Measurements from ENCODE around the gene REP15.
"Not testable (repeated sequence)": the region's sequence is repeated elsewhere in the genome, so short reads cannot be mapped to it uniquely, and the experiment has no call there.

The REP15 gene

GRCh38 chr12:27733791-27734190, 37.5 kb downstream of the REP15 start:
- no peak overlapping the region for H3K4me2 ChIP-seq (ENCODE audit: low read depth, low read length)
- no peak overlapping the region for H3K27ac ChIP-seq (ENCODE audit: low read length)
- no peaks in the 10 kb centered on the region for H3K4me1 ChIP-seq (ENCODE audit: low read length)
- H2AFZ ChIP-seq (ENCODE audit: low read length), result no peak overlapping the region
- H3K36me3 ChIP-seq (replicated peaks; ENCODE audit: insufficient read depth, low read length), result peaks cover 11% of the 10 kb centered on the region; the same call in 1 of the 2 replicates
- no peaks in the 10 kb centered on the region for H3K27me3 ChIP-seq (replicated peaks; ENCODE audit: insufficient read depth, low read length)
- no peak for DNase-seq
- no peaks in the 10 kb centered on the region for H3K9me2 ChIP-seq (replicated peaks; ENCODE audit: insufficient read depth, low read length)
- H4K20me1 ChIP-seq (ENCODE audit: insufficient read depth, low read length), result no peaks in the 10 kb centered on the region
- no peak overlapping the region for H3K4me3 ChIP-seq (ENCODE audit: low read length)
- 0 out of 2 replicates have a peak, but pooled peaks cover 3% of the 10 kb centered on the region for H3K79me2 ChIP-seq (ENCODE audit: low read length)
- H3K9me3 ChIP-seq (replicated peaks; ENCODE audit: insufficient read depth, low read length), result no peaks in the 10 kb centered on the region
- no peak overlapping the region for H3K9ac ChIP-seq (ENCODE audit: low read length)
- H3F3A ChIP-seq (ENCODE audit: insufficient read depth, low read length), result no peaks in the 10 kb centered on the region
- TF ChIP-seq EZH2 (optimal IDR thresholded peaks at IDR 0.05; ENCODE audit: low read depth, low read length) (no peak), CTCF (IDR thresholded peaks at IDR 0.05; ENCODE audit: low read length) (no peak), EZH2phosphoT487 (IDR thresholded peaks at IDR 0.05; ENCODE audit: low read length) (no peak)

- not testable (repeated sequence) for H3K4me1 ChIP-seq (ENCODE audit: low read length); H3K27ac ChIP-seq (ENCODE audit: low read length); H3K4me3 ChIP-seq (ENCODE audit: low read length); H3K9ac ChIP-seq (ENCODE audit: low read length); H3K4me2 ChIP-seq (ENCODE audit: low read depth, low read length); H3K9me3 ChIP-seq (replicated peaks; ENCODE audit: insufficient read depth, low read length); H2AFZ ChIP-seq (ENCODE audit: low read length); H3F3A ChIP-seq (ENCODE audit: insufficient read depth, low read length); H3K9me2 ChIP-seq (replicated peaks; ENCODE audit: insufficient read depth, low read length); DNase-seq; H3K27me3 ChIP-seq (replicated peaks; ENCODE audit: insufficient read depth, low read length); H4K20me1 ChIP-seq (ENCODE audit: insufficient read depth, low read length); H3K79me2 ChIP-seq (ENCODE audit: low read length)
- H3K36me3 ChIP-seq (replicated peaks; ENCODE audit: insufficient read depth, low read length), result peaks cover 11% of the 10 kb centered on the region; the same call in 1 of the 2 replicates
Observed at GRCh38 chr12:27734321-27734720, 38.1 kb downstream of the REP15 start.

GRCh38 chr12:27743601-27744000, 47.4 kb downstream of the REP15 start:
- TF ChIP-seq CTCF (IDR thresholded peaks at IDR 0.05; ENCODE audit: low read length), result no peak
- H4K20me1 ChIP-seq (ENCODE audit: insufficient read depth, low read length), result no peaks in the 10 kb centered on the region
- H3K36me3 ChIP-seq (replicated peaks; ENCODE audit: insufficient read depth, low read length), result peaks cover 2% of the 10 kb centered on the region; the same call in 1 of the 2 replicates

GRCh38 chr12:27745734-27746133, 49.5 kb downstream of the REP15 start:
- DNase-seq; H3K4me3 ChIP-seq (ENCODE audit: low read length); H3K27ac ChIP-seq (ENCODE audit: low read length); H4K20me1 ChIP-seq (ENCODE audit: insufficient read depth, low read length); H3K9me3 ChIP-seq (replicated peaks; ENCODE audit: insufficient read depth, low read length); H3K9ac ChIP-seq (ENCODE audit: low read length); H3K79me2 ChIP-seq (ENCODE audit: low read length); H3F3A ChIP-seq (ENCODE audit: insufficient read depth, low read length); H3K4me1 ChIP-seq (ENCODE audit: low read length); H3K27me3 ChIP-seq (replicated peaks; ENCODE audit: insufficient read depth, low read length); H3K9me2 ChIP-seq (replicated peaks; ENCODE audit: insufficient read depth, low read length); H2AFZ ChIP-seq (ENCODE audit: low read length); H3K36me3 ChIP-seq (replicated peaks; ENCODE audit: insufficient read depth, low read length); H3K4me2 ChIP-seq (ENCODE audit: low read depth, low read length): not testable (repeated sequence)

More at GRCh38 chr12:27743601-27744000, 47.4 kb downstream of the REP15 start:
- no peaks in the 10 kb centered on the region for H3K27me3 ChIP-seq (replicated peaks; ENCODE audit: insufficient read depth, low read length)
- no peak overlapping the region for H3K4me2 ChIP-seq (ENCODE audit: low read depth, low read length)
- 0 out of 2 replicates have a peak, but pooled peaks cover 1% of the 10 kb centered on the region for H3K79me2 ChIP-seq (ENCODE audit: low read length)
- H3K9me2 ChIP-seq (replicated peaks; ENCODE audit: insufficient read depth, low read length), result no peaks in the 10 kb centered on the region
- no peak overlapping the region for H3K27ac ChIP-seq (ENCODE audit: low read length)
- no peak overlapping the region for H2AFZ ChIP-seq (ENCODE audit: low read length)
- no peaks in the 10 kb centered on the region for H3K9me3 ChIP-seq (replicated peaks; ENCODE audit: insufficient read depth, low read length)
- H3K9ac ChIP-seq (ENCODE audit: low read length), result no peak overlapping the region
- no peaks in the 10 kb centered on the region for H3F3A ChIP-seq (ENCODE audit: insufficient read depth, low read length)
- DNase-seq, result no peak
- no peaks in the 10 kb centered on the region for H3K4me1 ChIP-seq (ENCODE audit: low read length)
- H3K4me3 ChIP-seq (ENCODE audit: low read length), result no peak overlapping the region

Measured in MM.1S (cell line).